Transverse colon (tissue), 4 donors: ENCODE results near the gene INO80B.

ENCODE experiments used
- EP300 ChIP-seq: sonication (generic); formaldehyde crosslinking; IDR thresholded peaks from one replicate; pipeline ENCODE4 v1.6.1; 2017; ENCODE audit warnings: antibody characterized with exemption, low read depth
- POLR2A ChIP-seq: fragments of 450-650 bp; IDR thresholded peaks from one replicate; pipeline ENCODE4 v1.6.1; 2016; ENCODE audit warnings: antibody characterized with exemption, mild to moderate bottlenecking, moderate library complexity
- POLR2AphosphoS5 ChIP-seq, 3 donors: sonication (generic); formaldehyde crosslinking; IDR thresholded peaks; one replicate each; pipeline ENCODE4 v1.6.1; 2016; ENCODE audit warnings: antibody characterized with exemption in 3 of 3
- TF ChIP-seq, protein P1 (sequence below), 5 experiments: fragments of 200-600 bp in 3 of 5; fragments of 450-650 bp in 2 of 5; sonication (generic) in 3 of 5; IDR thresholded peaks; 1 replicate in 2 of 5; 2 replicates in 3 of 5; pipeline ENCODE4 v1.5.1; 2016 to 2017; ENCODE audit warnings: antibody characterized with exemption in 5 of 5, inconsistent platforms in 3 of 5, mild to moderate bottlenecking in 2 of 5, moderate library complexity in 1 of 5

- peak; percentile 75 for TF ChIP-seq POLR2A
- TF ChIP-seq POLR2AphosphoS5 (IDR thresholded peaks at IDR 0.05), result peak; percentile 42 to 82 (median 78)
- TF ChIP-seq, protein P1, sequence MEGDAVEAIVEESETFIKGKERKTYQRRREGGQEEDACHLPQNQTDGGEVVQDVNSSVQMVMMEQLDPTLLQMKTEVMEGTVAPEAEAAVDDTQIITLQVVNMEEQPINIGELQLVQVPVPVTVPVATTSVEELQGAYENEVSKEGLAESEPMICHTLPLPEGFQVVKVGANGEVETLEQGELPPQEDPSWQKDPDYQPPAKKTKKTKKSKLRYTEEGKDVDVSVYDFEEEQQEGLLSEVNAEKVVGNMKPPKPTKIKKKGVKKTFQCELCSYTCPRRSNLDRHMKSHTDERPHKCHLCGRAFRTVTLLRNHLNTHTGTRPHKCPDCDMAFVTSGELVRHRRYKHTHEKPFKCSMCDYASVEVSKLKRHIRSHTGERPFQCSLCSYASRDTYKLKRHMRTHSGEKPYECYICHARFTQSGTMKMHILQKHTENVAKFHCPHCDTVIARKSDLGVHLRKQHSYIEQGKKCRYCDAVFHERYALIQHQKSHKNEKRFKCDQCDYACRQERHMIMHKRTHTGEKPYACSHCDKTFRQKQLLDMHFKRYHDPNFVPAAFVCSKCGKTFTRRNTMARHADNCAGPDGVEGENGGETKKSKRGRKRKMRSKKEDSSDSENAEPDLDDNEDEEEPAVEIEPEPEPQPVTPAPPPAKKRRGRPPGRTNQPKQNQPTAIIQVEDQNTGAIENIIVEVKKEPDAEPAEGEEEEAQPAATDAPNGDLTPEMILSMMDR (IDR thresholded peaks at IDR 0.05), result peak; percentile 12 to 50 (median 25)
- TF ChIP-seq EP300, result no peak
Observed at GRCh38 chr2:74507145-74507925, 52.4 kb downstream of the INO80B start, which contains the start of gene PCGF1.
